Fibroblast of mammary gland (primary cell): ENCODE results near the gene LCN1.

Experiments
- DNase-seq: peaks from one replicate; pipeline ENCODE4 v3.0.0-alpha.2; 2010; ENCODE audit warnings: low read depth
- H3K4me3 ChIP-seq: 2 replicates; pipeline ENCODE4 v1.5.1; 2011; ENCODE audit warnings: low read depth, mild to moderate bottlenecking, low read length, moderate library complexity; ENCODE audit not compliant: control insufficient read depth
- CTCF ChIP-seq: conservative IDR thresholded peaks from 2 replicates; pipeline ENCODE4 v1.5.1; 2011; ENCODE audit warnings: low read depth, low read length, inconsistent platforms; ENCODE audit not compliant: control insufficient read depth, insufficient read depth

The LCN1 gene

DNA sequence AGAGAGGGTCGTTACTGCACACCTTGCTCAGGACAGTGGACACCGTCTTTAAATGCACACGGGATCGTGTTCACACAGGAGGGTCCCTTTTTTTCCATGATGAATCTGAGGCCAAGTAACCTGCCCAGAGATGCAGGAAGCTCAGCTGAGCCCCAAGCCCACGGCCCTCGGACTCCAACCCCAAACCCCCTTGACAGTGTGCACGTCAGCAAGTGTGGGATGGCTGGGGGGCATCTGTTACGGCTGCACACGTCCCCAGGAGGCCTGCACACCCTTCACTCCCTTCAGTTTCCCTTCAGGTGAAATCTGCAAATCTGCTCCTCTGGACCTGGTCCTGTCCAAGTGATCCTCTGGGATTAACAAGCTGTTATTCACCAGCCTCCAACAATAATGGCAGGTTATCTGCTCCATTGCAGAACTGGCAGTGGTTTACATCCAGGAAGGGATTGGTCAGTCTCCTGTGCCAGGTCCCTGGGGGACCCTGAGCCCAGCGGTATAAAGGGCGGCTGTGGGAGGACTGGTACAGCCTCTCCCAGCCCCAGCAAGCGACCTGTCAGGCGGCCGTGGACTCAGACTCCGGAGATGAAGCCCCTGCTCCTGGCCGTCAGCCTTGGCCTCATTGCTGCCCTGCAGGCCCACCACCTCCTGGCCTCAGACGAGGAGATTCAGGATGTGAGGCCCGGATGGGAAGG is at the start of gene LCN1:
Gene LCN1, plus strand, starts transcription at position 525 of the 692 bp plus-strand sequence. Its CDS starts 58 bp downstream, at position 583.
- H3K4me3 ChIP-seq = no peak within 1 kb of the TSS
- TF ChIP-seq CTCF = no peak
- DNase-seq = no peak

GRCh38 chr9:135471791-135472640 is 49.2 kb upstream of the LCN1 start:
- H3K4me3 ChIP-seq = no peak overlapping the region
- no peak for TF ChIP-seq CTCF
- DNase-seq = no peak

DNA sequence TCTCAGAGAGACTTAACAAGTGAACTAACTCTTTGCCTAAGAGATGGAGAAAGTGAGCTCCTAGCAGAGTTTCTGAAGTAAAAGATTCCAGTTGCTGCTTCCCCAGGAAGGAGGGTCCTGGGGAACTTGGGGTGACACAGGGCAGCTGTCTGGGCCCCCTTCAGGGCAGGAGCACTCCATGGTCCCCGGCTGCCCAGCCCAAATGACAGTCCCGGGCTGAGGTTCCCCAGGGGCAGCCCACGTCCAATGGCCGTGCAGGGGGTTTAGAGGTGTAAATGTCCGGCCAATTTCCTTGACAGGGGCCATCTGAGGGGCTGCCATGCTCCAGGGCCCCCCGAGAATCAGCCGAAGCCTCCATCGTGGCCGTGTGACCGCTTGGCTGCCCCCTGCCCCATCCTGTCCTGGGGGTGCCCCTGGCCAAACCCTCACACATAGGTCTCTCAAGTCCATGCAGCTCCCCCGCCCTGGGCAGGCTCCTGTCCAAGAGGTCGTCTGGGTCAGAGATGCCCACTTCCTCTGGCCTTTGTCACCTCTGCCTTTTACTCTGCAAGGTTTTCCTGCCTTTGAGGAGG is 47.2 kb upstream of the LCN1 start:
- no peak for TF ChIP-seq CTCF
- no peak overlapping the region for H3K4me3 ChIP-seq
- DNase-seq = no peak

- no peak for DNase-seq
- H3K4me3 ChIP-seq = no peak overlapping the region
These were observed 46.3 kb upstream of the LCN1 start for GRCh38 chr9:135474915-135475314.

DNA sequence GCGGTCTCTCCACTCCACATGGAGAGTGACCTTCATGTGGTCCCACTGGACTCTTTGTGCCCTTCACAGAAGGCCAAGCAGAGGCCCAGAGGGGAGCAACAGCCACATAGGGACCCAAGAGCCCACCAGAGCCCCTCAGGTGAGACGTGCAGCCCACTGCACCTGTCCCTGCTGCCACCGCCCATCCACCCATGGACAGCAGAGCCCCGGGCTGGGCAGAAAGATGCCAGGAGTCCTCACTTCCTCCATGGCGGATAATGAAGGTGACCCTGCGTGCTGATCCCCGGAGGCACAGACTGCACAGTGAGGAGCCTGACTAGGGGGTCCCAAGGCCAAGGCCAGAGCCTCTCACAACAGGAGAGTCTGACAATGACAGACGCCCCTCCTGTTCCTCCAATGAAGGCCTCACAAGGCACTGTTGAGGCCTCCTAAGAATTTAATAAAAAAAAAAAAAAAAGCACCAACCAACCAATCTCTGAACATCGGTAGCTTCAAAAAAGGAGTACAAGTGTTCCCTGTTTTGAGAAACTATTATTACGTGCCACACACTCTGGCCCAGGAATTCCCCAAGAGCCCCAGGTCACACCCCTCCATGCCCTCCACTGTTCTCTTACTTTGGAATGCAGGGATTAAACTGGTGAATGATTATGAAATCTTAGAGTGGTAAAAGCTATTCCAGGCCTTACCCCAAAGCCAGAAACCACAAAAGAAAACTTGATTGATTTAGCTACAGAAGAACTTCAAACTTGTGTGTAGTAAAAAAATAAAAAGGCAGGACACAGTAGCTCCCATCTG is 44.5 kb upstream of the LCN1 start:
- DNase-seq = no peak
- TF ChIP-seq CTCF = no peak
- H3K4me3 ChIP-seq = no peak overlapping the region

More at GRCh38 chr9:135474915-135475314, 46.3 kb upstream of the LCN1 start:
- TF ChIP-seq CTCF = peak; percentile 12

GRCh38 chr9:135478191-135478590 is 43.0 kb upstream of the LCN1 start:
- DNase-seq = no peak
- no peak for TF ChIP-seq CTCF
- H3K4me3 ChIP-seq = no peak overlapping the region
